NCI-H2029 (cell line): ENCODE results near the gene G6PD.
A peak's percentile ranks its signal among the peaks of the same experiment; 100 is the strongest.
"Not testable (repeated sequence)": the region's sequence is repeated elsewhere in the genome, so short reads cannot be mapped to it uniquely, and the experiment has no call there.

Source experiments
- DNase-seq: peaks from one replicate; lab custom pipeline; 2025; lab: John Stamatoyannopoulos, UW

Gene G6PD

DNA sequence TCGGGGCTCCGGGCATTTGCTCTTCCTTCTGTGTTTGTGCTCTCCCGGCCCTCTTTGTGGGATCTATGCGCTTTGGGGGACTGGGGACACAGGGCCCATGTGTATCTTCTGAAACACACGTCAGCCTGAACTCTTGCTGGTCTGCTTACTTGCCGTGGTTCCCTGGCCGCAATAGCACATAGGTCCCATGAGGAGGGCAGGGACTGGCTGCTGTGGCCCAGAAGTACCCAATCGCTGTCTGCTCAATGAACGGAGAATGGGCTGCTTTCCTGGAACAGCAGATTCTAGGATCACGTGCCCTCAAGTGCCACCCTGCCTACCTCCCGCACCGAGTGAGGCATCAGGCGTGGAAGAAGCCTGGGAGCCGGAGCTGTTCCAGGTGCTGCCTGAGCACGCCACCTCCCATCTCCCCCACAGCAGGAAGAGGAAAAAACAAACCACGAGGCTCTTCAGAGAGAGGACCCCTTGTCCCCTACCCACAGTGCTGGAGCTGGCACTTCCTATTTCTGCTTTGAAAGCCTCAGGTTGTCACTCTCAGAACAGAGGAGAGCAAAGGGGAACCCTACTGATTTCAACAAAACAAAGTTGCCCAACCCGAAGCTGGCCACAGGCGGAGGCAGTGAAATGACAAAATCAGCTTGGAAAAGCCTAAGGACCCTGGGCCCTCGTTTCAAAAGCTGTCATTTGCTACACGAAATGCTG lies 3.8 kb downstream of the G6PD start:
- DNase-seq = no peak

DNA sequence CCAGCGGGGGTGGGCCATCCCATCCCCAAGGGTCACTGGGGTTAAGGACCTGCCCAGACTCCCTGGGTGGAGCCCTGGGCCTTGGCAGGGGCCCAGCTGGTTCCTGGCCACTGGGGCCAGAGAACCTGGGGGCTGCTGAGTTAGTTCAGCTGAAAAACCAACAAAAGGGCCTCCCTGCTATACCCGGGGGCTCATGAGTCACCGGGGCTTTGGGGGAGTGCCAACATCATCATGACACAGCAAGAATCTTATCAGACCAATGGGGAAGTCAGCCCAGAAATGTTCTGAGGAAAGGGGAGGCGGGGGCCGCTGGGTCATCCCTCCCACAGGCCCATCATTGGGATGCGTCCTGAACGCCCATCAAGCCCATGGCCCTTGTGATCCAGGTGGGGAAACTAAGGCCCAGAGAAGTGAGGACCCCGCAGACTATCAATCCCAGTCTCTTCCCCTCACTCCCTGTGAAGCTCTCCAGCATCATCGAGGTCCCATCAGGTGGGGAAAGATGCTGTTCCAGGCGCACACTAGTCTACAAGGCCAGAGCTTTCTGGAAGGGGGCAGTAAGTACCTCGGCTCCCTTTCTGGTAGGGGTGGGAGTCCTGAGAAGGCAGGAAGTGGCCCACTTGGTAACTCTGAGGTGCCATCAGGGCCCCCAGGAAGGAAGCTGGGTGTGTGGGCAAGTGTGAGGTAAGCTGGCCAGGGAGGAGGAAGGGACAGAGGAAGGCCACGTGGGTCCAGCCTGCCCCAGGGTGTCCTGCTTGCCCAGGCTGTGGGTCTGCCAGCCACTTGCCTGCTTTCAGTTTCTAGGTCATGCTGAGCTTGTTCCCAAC lies 4.5 kb downstream of the G6PD start:
- DNase-seq = no peak

GRCh38 chrX:154541589-154541895 lies 5.1 kb downstream of the G6PD start:
- no peak for DNase-seq

DNA sequence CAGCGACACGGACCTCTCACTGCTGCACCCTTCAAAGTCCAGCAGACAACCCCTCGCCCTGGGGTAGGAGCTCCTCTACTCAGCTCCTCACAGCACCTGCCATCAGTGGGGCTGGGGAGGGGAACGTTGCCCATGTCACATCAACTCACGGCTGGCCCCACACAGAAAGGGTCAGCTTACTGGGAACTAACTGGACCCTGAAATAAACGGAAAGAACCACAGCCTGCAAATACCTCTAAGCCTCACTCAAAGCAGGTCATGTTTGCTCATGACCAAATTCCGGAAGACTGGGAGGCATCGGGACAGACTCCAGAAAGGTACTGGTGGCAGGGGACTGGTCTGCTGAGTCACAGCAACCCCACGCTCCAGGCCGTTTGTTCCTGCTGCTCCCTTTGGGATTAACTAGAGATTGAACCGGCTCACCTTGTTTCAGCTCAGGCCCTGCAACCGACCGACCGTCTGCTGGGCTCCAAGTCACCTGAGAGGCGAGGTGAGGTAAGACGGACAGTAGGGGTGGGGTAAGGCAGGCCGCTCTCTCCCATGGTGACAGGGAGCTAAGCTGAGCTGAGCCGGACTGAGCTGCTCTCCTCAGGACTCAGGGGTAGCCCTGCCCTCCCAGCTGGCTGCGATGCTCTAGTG lies 5.6 kb downstream of the G6PD start:
- no peak for DNase-seq

DNA sequence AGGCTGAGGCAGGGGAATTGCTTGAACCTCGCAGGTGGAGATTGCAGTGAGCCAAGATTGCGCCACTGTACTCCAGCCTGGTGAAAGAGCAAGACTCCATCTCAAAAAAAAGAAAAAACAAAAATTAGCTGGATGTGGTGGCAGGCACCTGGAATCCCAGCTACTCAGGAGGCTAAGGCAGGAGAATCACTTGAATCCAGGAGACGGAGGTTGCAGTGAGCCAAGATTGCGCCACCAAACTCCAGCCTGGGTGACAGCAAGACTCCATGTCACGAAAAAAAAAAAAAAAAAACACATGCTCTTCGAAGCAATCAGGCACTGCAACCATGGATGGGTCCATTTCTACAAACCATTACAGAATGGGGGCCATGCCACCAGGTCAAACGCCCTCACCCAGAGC lies 6.3 kb downstream of the G6PD start:
- DNase-seq = not testable (repeated sequence)

DNA sequence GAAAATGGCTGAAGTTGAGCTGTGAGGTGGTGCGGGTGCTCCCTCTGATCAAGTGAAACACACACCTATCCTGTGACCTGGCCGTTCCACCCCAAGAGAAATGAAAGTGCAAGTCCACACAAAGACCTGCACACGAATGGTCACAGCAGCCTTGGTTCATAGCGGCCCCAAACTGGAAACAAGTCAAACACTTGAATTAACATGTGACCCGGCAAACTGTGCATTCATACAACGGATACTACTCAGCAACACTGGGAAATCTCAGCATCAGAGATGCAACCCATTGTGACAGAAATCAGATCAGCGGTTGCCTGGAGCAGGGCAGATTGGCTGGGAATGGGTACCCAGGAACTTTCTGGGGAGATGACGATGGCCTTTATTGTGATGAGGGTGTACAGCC lies 7.6 kb downstream of the G6PD start:
- no peak for DNase-seq

GRCh38 chrX:154535892-154536291 lies 10.8 kb downstream of the G6PD start:
- no peak for DNase-seq

DNA sequence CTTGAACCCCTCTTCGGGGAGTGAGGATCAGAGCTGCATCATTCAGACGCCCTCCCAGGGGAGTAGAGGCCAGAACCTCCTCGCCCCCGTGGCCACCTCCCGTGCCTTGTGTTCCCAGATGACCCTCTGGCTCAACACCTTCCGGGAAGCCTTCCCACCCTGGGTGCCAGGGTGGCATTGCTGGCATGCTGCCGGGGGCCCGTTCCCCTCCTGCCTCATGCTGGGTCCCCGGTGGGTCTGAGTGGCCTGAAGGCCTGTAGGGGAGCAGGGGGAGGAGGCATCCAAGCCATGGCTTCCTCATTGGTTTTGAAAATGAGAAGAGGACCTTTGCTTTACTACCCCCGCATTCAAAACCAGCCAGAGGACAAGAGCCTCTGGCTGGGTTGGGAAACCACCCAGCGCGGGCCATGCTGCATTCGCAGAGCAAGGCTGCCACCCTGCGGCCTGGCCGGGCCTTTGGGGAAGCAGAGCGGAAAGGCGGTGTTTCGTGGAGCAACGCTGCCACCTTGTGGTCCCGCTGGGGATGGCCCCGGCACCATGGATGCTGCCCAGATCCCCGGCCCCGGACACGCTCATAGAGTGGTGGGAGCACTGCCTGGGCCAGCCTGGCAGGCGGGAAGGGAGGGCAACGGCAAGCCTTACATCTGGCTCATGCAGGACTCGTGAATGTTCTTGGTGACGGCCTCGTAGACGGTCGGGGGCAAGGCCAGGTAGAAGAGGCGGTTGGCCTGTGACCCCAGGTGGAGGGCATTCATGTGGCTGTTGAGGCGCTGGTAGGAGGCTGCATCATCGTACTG lies 11.9 kb downstream of the G6PD start:
- peak; percentile 69 for DNase-seq

- no peak for DNase-seq
These were observed 14.0 kb downstream of the G6PD start for GRCh38 chrX:154532690-154533089.

DNA sequence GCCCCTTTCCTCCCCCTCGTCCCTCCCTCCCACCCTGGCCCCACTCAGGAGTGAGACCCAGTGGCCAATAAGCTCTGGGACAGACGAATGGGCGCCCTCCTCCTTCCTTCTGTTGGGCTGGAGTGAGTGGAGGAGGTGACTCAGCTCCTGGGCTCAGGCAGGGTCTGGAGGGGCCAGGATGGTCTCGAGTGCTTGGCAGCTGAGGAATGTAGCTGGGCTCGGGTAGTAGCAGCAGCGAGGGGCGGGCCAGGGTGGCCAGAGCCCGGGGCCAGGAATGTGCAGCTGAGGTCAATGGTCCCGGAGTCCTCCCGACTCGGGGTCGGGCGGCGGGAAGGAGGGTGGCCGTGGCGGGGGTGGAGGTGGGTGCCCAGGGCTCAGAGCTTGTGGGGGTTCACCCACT lies 15.0 kb downstream of the G6PD start:
- no peak for DNase-seq

- DNase-seq = no peak
These were observed 16.4 kb downstream of the G6PD start for GRCh38 chrX:154530286-154530685.

GRCh38 chrX:154529206-154529612 lies 17.4 kb downstream of the G6PD start:
- no peak for DNase-seq

GRCh38 chrX:154526901-154527675 lies 19.6 kb downstream of the G6PD start:
- peak; percentile 74 for DNase-seq

DNA sequence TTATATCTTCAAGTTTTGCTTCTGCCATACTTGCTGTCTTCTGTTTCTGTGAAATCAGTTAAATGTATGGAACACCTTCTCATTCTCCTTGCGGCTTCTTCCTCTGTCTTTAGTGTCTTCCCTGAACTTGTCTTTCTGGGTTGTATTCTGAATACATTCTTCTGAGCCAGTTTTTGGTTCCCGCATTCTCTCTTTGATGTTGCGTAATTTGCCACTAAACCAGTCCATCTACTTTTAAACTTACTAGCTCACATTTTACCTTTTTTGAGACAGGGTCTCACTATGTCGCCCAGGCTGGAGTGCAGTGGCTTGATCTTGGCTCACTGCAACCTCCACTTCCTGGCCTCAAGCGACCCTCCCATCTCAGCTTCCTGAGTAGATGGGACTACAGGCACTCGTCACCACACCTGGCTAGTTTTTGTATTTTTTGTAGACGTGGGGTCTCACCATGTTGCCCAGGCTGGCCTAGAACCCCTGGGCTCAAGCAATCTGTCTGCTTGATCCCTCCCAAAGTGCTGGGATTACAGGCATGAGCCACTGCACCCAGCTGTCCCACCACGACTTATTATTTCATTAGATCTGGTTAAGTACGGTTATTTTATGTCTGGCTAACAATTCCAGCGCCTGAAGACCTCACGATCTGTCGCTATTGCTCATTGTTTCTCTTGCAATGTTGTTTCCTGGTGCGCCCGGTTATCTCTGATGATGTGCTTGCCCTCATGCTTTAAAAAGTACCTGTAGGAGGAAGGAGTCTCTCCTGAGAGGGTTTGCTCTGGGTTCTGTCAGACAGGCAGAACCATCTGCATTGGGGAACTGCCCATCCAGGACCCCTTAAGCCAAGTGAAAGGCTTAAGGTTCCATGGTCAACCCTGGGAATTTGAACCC lies 20.8 kb downstream of the G6PD start:
- no peak for DNase-seq

DNA sequence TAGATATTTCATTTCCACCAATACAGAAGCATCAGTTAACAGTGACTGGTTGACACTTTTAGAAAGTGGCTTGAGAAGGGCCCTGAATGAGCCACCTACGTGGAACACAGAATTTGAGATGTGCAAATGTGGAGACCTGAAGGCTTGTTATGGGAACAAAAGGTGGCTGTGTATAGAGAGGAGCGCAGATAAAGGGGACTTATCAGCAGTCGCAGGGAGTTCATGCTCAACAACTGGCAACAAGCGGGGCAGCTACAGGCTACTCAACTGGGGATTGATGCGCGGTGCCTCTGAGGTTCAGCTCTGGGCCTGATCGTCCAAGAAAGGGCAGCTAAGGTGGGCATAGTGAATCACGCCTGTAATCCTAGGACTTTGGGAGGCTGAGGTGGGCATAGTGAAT lies 27.3 kb downstream of the G6PD start:
- DNase-seq = no peak

DNA sequence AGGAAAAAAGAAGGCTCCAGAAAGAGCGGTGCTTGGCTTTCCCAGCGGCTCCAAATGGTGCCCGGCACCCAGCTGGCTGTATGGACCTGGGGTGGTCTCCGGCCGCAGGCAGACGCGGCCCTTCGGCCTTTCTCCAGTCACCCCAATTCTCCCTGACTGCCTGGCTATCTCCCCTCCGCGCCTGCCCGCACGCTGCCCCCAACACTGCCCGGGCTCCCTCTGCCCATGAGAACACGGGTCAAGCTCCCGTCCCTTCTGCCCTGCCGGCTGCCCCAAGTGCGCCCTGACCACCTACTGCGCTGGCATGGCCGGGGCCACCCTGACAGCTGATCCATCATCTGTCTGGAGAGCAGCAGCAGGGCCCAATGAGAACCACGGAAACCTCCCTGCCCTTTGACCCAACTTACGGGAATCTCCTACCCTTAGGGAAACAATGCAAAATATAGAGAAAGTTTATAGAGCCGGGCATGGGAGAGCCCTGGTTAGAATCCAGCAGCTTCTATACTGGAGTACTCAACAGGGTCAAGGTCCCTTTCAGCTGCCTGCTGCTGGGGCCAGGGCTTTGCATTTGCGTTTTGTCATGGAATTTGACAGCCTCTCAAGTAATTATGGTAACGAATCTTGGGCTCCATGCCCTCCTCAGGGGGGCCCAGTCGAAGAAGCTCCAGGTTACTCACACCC lies 29.4 kb downstream of the G6PD start:
- DNase-seq = no peak

DNA sequence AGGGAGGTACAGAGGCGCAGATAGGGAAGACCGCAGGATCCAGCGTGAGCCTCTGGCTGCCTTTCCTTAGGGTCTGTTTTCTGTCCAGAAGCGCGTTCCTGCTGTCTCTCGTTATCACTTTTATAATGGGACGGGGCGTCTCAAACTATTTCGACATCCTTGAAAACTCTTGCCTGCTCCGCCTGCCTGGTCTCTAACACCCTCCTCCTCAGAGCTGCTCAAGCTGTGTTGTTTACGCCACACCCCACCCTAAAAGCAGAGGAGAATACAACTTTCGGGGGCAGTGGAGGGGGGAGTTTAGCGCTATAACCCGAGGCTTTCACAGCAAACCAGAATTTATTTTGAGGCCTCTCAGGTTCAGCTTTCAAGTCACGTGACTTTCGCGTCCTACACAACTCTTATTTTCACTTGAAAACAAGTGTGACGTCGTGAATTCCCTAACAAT lies 30.0 kb downstream of the G6PD start:
- no peak for DNase-seq

- peak; percentile 60 for DNase-seq
These were observed 30.5 kb downstream of the G6PD start, which contains the start of gene FAM3A for GRCh38 chrX:154515966-154516655. TSS of gene FAM3A (minus strand) at chrX:154516232. CDS start at chrX:154515772, 460 bp downstream.
